Smooth muscle cell (in vitro differentiated cells): Measurements from ENCODE around the gene TOMM40. TPM values are rescaled to one million over a fixed set of nuclear protein-coding genes. Genes with fewer than 3 reads are reported as not detected.
"Not testable (repeated sequence)": the region's sequence is repeated elsewhere in the genome, so short reads cannot be mapped to it uniquely, and the experiment has no call there.

Experiments
- DNase-seq: peaks from one replicate; lab custom pipeline; 2025; ENCODE audit not compliant: unreplicated experiment; lab: John Stamatoyannopoulos, UW
- H2AFZ ChIP-seq: fragments of 200-600 bp; sonication (generic); 2 replicates; pipeline ENCODE4 v1.6.0; 2016; ENCODE audit warnings: antibody characterized with exemption, low read depth, mild to moderate bottlenecking
- H3F3A ChIP-seq: fragments of 200-600 bp; sonication (generic); 2 replicates; pipeline ENCODE4 v1.6.0; 2017; ENCODE audit warnings: antibody characterized with exemption, low read depth
- H3K27ac ChIP-seq: fragments of 200-600 bp; sonication (generic); 2 replicates; pipeline ENCODE4 v1.5.1; 2016; ENCODE audit warnings: low read depth, mild to moderate bottlenecking
- H3K27me3 ChIP-seq: fragments of 200-600 bp; sonication (generic); 2 replicates; pipeline ENCODE4 v1.6.1; 2016; ENCODE audit warnings: low read depth, mild to moderate bottlenecking
- H3K36me3 ChIP-seq: fragments of 200-600 bp; sonication (generic); 2 replicates; pipeline ENCODE4 v1.5.1; 2016; ENCODE audit warnings: low read depth
- H3K4me1 ChIP-seq: fragments of 200-600 bp; sonication (generic); 2 replicates; pipeline ENCODE4 v1.5.1; 2016; ENCODE audit warnings: low read depth
- H3K4me2 ChIP-seq: fragments of 200-600 bp; sonication (generic); 2 replicates; pipeline ENCODE4 v1.6.0; 2016; ENCODE audit warnings: mild to moderate bottlenecking
- H3K4me3 ChIP-seq: fragments of 200-600 bp; sonication (generic); 2 replicates; pipeline ENCODE4 v1.5.1; 2016; ENCODE audit warnings: mild to moderate bottlenecking
- H3K79me2 ChIP-seq: fragments of 200-600 bp; sonication (generic); 2 replicates; pipeline ENCODE4 v1.6.0; 2016; ENCODE audit warnings: low read depth, mild to moderate bottlenecking
- H3K9ac ChIP-seq: fragments of 200-600 bp; sonication (generic); 2 replicates; pipeline ENCODE4 v1.6.0; 2016; ENCODE audit warnings: low read depth
- H3K9me3 ChIP-seq: fragments of 200-600 bp; sonication (generic); replicated peaks from 2 replicates; pipeline ENCODE4 v1.5.1; 2016; ENCODE audit warnings: low read depth
- H4K20me1 ChIP-seq: fragments of 200-600 bp; sonication (generic); 2 replicates; pipeline ENCODE4 v1.6.0; 2016; ENCODE audit warnings: low read depth
- WGBS: methylation state at CpG from one replicate; pipeline ENCODE4 v1.1.7; 2016; ENCODE audit warnings: low lambda C conversion rate; 5-methylcytosine and 5-hydroxymethylcytosine counted together
- polyA plus RNA-seq: library from polyadenylated mRNA; unstranded; fragments of >200 nt; fragmentation: Nextera tagmentation; extraction: Ambion mirVana; gene quantifications from 2 replicates; pipeline ENCODE4 v1.2.1, GENCODE V29; 2016
- total RNA-seq: library from RNA; depleted of rRNA; stranded (reverse); fragments of >200 nt; gene quantifications from 2 replicates; pipeline ENCODE4 v1.2.3, GENCODE V29; 2014
- TF ChIP-seq, protein P1 (sequence below): fragments of 200-600 bp; sonication (generic); IDR thresholded peaks from 2 replicates; pipeline ENCODE4 v1.5.1; 2017; ENCODE audit warnings: borderline replicate concordance, mild to moderate bottlenecking, antibody characterized with exemption; ENCODE audit not compliant: insufficient read depth, poor library complexity, severe bottlenecking

Gene TOMM40
- total and polyA plus RNA-seq, 2 experiments from 2014 or later: 65.0 to 96.0 TPM

DNA sequence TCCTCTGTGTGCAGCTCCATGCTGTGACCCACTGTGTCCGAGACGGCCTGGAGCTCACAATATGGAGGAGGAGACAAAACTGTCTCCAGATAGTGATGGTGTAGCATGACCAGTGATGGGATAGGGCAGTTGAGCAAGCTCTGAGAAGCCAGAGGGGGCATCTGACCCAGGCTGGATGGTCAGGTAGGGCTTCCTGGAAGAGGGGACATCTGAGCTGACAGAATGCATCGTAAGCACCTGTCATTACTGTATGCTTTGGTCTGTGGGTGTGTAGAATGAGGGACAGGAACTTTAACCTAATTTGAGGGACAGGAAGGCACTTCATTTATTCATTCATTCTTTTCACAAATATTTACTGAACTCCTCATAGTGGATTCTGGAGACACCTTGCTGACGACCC, 6.5 kb upstream of the TOMM40 start:
- H3K27ac ChIP-seq: no peak overlapping the region
- TF ChIP-seq, protein P1, sequence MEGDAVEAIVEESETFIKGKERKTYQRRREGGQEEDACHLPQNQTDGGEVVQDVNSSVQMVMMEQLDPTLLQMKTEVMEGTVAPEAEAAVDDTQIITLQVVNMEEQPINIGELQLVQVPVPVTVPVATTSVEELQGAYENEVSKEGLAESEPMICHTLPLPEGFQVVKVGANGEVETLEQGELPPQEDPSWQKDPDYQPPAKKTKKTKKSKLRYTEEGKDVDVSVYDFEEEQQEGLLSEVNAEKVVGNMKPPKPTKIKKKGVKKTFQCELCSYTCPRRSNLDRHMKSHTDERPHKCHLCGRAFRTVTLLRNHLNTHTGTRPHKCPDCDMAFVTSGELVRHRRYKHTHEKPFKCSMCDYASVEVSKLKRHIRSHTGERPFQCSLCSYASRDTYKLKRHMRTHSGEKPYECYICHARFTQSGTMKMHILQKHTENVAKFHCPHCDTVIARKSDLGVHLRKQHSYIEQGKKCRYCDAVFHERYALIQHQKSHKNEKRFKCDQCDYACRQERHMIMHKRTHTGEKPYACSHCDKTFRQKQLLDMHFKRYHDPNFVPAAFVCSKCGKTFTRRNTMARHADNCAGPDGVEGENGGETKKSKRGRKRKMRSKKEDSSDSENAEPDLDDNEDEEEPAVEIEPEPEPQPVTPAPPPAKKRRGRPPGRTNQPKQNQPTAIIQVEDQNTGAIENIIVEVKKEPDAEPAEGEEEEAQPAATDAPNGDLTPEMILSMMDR: no peak
- 95% methylated on average over 4 of the region's 4 CpGs for WGBS

DNA sequence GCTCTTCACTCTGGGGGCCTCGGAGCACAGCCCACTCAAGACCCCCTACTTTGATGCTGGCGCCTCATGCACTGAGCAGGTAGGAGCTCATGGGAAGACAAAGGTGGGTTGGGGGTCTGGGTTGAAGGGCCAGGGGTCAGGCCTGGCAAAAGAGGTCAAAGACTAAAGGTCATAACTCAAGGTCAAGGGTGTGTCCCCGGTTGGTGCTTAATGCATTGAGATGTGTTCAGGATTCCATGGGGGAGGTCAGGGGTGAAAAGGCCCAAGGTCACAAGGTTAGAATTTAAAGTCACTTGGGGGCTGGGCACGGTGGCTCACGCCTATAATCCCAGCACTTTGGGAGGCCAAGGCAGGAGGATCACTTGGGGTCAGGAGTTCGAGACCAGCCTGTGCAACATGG, 4.9 kb upstream of the TOMM40 start:
- H3K9ac ChIP-seq: no peak overlapping the region
- H3F3A ChIP-seq: peaks cover 3% of the 10 kb centered on the region
- H2AFZ ChIP-seq: no peak overlapping the region
- 93% methylated on average over 6 of the region's 6 CpGs for WGBS
- no peak for DNase-seq
- no peaks in the 10 kb centered on the region for H3K27me3 ChIP-seq
- no peak overlapping the region for H3K4me2 ChIP-seq
- H3K27ac ChIP-seq: no peak overlapping the region
- H3K9me3 ChIP-seq: no peaks in the 10 kb centered on the region
- H3K79me2 ChIP-seq: peaks cover under 1% of the 10 kb centered on the region
- H3K4me3 ChIP-seq: no peak overlapping the region
- no peaks in the 10 kb centered on the region for H3K4me1 ChIP-seq
- H3K36me3 ChIP-seq: no peaks in the 10 kb centered on the region
- TF ChIP-seq, protein P1: no peak
- H4K20me1 ChIP-seq: no peaks in the 10 kb centered on the region

More for the DNA sequence above, 6.5 kb upstream of the TOMM40 start:
- no peaks in the 10 kb centered on the region for H3K9me3 ChIP-seq
- H3K27me3 ChIP-seq: no peaks in the 10 kb centered on the region
- no peak overlapping the region for H3K9ac ChIP-seq
- H3K4me3 ChIP-seq: no peak overlapping the region
- no peaks in the 10 kb centered on the region for H4K20me1 ChIP-seq
- no peaks in the 10 kb centered on the region for H3K79me2 ChIP-seq
- peaks cover under 1% of the 10 kb centered on the region for H3F3A ChIP-seq
- H3K4me2 ChIP-seq: no peak overlapping the region
- no peaks in the 10 kb centered on the region for H3K36me3 ChIP-seq
- H3K4me1 ChIP-seq: no peaks in the 10 kb centered on the region
- H2AFZ ChIP-seq: no peak overlapping the region
- no peak for DNase-seq

DNA sequence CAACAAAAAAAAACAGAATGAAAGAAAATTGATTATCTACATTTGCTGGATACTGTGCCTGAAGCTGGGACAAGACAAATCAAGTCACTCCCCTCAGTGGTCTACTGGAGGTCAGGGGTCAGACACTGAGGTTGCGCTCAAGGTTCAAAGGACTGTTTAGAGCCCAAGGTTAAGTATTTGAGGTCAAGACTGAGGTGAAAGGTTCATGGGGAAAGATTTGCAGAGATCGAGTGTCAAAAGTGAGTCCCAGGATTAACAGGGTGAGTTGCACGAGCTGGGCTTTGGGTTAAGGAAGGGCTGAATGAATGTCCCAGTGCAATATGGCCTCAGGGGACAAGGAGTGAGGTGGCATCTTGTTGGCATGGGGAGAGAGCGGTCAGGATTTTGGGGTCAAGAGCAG, 3.4 kb upstream of the TOMM40 start:
- H3K79me2 ChIP-seq: peaks cover 16% of the 10 kb centered on the region
- no peak overlapping the region for H3K4me2 ChIP-seq
- peaks cover 7% of the 10 kb centered on the region for H3K4me1 ChIP-seq
- no peak overlapping the region for H3K4me3 ChIP-seq
- H3K36me3 ChIP-seq: no peaks in the 10 kb centered on the region
- H3K9ac ChIP-seq: no peak overlapping the region
- peaks cover 3% of the 10 kb centered on the region for H3F3A ChIP-seq
- DNase-seq: no peak
- no peaks in the 10 kb centered on the region for H4K20me1 ChIP-seq
- H3K27me3 ChIP-seq: no peaks in the 10 kb centered on the region
- WGBS: 96% methylated on average over 4 of the region's 4 CpGs
- TF ChIP-seq, protein P1: no peak
- H2AFZ ChIP-seq: no peak overlapping the region
- no peak overlapping the region for H3K27ac ChIP-seq
- H3K9me3 ChIP-seq: no peaks in the 10 kb centered on the region

DNA sequence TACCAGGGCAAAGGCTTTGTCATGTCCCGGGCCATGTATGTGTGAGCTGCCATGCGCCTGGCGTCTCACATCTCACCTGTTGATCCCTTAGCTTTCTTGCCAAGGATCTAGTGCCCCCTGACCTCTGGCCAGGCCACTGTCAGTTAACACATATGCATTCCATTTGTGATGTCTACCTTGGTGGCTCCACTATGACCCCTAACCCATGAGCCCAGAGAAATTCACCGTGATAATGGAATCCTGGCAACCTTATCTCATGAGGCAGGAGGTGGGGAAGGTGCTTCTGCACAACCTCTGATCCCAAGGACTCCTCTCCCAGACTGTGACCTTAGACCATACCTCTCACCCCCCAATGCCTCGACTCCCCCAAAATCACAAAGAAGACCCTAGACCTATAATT, 2.7 kb upstream of the TOMM40 start:
- H3K79me2 ChIP-seq: peaks cover 20% of the 10 kb centered on the region
- not testable (repeated sequence) for H3K27ac ChIP-seq, H3K4me3 ChIP-seq, H3K27me3 ChIP-seq, H3K9ac ChIP-seq, DNase-seq, H4K20me1 ChIP-seq, H3K4me2 ChIP-seq, H2AFZ ChIP-seq, H3F3A ChIP-seq, H3K9me3 ChIP-seq, H3K36me3 ChIP-seq, H3K4me1 ChIP-seq
- 96% methylated on average over 5 of the region's 5 CpGs for WGBS
